GM06990 (cell line): ENCODE results near the gene IFT57.

ENCODE experiments used
- DNase-seq: peaks from one replicate; pipeline ENCODE4 v3.0.0-alpha.2; 2011; ENCODE audit not compliant: insufficient read length; ENCODE audit errors: extremely low read depth
- H3K27me3 ChIP-seq: replicated peaks from 2 replicates; pipeline ENCODE4 v1.6.0; 2011; ENCODE audit warnings: low read length; ENCODE audit not compliant: control insufficient read depth, insufficient read depth
- H3K36me3 ChIP-seq: 2 replicates; pipeline ENCODE4 v1.5.1; 2011; ENCODE audit warnings: low read length; ENCODE audit not compliant: control insufficient read depth, insufficient read depth
- H3K4me3 ChIP-seq: replicated peaks from 2 replicates; pipeline ENCODE4 v1.5.1; 2011; ENCODE audit warnings: low read depth, mild to moderate bottlenecking, control low read depth, low read length
- TF ChIP-seq, protein P1 (sequence below): IDR thresholded peaks from 2 replicates; pipeline ENCODE4 v1.5.1; 2011; ENCODE audit warnings: low read length, control low read depth, mild to moderate bottlenecking, inconsistent platforms; ENCODE audit not compliant: insufficient read depth, poor library complexity, severe bottlenecking

Gene IFT57

DNA sequence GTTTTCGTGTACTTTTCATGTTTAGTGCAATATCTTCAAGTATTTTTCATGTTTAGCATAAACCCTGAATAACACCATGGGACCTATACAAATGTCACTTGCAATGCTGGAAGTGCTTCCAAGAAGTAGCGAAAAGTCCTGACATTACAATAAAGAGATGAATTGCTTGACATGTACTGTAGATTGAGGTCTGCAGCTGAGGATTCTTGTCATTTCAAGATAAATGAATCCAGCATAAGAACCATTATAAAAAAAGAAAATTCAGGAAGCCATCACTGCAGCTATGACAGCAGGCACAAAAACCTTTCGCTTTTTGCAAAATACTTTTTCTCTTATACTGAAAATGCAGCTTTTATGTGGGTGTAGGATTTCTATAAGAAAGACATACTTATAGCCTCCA, 37.4 kb downstream of the IFT57 start:
- DNase-seq = no peak
- H3K27me3 ChIP-seq = no peaks in the 10 kb centered on the region

DNA sequence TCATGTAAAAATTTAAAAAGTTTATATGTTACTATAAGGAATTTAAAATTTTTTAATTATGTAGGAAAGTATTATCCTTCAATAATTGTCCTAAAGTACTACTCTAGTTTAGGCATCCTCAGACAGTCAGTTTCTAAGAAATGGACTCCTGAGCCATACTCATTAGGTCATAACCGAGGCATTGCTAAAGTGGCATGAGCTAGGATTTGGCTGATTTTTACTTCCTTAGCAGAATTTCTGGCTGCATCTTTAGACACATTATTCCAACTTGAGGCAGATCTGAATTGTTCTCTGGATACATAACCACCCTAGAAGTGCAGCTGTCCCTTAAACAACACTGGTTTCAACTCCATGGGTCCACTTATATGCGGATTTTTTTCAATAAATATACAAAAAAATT, 38.3 kb downstream of the IFT57 start:
- Histone ChIP-seq H3K27me3 (no peaks in the 10 kb centered on the region), H3K4me3 (no peak overlapping the region), H3K36me3 (no peaks in the 10 kb centered on the region)
- DNase-seq = no peak
- TF ChIP-seq, protein P1, sequence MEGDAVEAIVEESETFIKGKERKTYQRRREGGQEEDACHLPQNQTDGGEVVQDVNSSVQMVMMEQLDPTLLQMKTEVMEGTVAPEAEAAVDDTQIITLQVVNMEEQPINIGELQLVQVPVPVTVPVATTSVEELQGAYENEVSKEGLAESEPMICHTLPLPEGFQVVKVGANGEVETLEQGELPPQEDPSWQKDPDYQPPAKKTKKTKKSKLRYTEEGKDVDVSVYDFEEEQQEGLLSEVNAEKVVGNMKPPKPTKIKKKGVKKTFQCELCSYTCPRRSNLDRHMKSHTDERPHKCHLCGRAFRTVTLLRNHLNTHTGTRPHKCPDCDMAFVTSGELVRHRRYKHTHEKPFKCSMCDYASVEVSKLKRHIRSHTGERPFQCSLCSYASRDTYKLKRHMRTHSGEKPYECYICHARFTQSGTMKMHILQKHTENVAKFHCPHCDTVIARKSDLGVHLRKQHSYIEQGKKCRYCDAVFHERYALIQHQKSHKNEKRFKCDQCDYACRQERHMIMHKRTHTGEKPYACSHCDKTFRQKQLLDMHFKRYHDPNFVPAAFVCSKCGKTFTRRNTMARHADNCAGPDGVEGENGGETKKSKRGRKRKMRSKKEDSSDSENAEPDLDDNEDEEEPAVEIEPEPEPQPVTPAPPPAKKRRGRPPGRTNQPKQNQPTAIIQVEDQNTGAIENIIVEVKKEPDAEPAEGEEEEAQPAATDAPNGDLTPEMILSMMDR = no peak

More for the DNA sequence above, 37.4 kb downstream of the IFT57 start:
- Histone ChIP-seq H3K36me3 (peaks cover under 1% of the 10 kb centered on the region), H3K4me3 (no peak overlapping the region)
- TF ChIP-seq, protein P1 = no peak

DNA sequence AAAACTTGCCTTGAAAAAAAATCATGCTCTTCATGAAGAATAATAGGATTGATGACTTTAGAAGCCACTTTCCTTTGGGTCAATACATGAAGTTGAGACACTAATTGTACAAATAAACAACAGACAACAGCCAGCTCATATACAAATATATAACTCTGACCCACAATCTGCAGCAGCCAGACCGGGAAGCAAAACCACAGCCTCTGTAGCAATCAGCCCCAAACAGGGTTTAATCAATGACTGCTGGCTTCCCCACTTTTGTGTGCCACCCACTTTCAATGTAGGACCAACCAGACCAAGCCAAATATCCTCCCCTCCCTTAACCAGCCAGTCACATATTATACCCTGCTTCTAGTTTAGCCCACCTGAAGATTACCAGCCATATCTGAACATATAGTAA, 39.0 kb downstream of the IFT57 start:
- Histone ChIP-seq H3K4me3 (no peak overlapping the region), H3K27me3 (no peaks in the 10 kb centered on the region), H3K36me3 (no peaks in the 10 kb centered on the region)
- TF ChIP-seq, protein P1 = no peak
- DNase-seq = no peak

DNA sequence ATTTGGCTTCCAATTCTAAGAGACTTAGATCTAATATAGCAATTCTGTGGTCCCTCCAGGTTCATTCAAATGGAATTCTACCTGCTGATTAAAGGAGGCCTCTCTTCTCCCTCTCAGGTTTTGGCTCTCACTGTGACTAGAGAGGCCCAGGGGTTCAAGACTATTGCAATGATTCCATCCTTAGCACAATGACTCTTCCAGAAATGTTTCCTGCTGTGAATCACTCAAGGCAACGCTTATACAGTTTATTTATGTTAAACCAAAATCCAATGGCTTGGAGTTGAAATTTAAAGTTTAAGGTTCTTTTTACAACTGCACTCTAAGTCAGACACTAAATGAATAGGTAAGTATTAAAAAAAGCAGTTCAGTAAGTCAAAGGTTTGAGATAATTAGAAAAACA, 39.9 kb downstream of the IFT57 start:
- TF ChIP-seq, protein P1 = no peak
- H3K36me3 ChIP-seq = no peaks in the 10 kb centered on the region
- DNase-seq = no peak
- no peak overlapping the region for H3K4me3 ChIP-seq
- H3K27me3 ChIP-seq = no peaks in the 10 kb centered on the region

DNA sequence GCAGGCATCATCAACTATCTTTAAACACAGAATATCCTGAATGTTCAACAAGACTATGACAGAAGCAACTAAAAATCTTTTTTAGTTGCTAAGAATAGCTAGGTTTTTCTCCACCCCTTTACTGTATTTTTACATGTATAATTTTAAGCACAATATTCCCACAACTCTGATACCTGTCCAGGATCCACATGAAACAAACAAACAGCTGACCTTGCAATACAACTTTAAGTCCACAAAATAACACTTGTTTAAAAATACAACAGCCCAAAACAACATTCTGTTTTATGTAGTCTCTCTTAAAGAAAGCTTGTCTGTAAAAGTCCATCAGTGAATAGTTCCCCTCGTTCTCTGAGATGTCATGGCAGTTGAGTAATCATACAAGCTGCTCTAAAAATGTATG, 41.1 kb downstream of the IFT57 start:
- Histone ChIP-seq H3K4me3 (no peak overlapping the region), H3K27me3 (no peaks in the 10 kb centered on the region), H3K36me3 (no peaks in the 10 kb centered on the region)
- DNase-seq = no peak
- TF ChIP-seq, protein P1 = no peak

DNA sequence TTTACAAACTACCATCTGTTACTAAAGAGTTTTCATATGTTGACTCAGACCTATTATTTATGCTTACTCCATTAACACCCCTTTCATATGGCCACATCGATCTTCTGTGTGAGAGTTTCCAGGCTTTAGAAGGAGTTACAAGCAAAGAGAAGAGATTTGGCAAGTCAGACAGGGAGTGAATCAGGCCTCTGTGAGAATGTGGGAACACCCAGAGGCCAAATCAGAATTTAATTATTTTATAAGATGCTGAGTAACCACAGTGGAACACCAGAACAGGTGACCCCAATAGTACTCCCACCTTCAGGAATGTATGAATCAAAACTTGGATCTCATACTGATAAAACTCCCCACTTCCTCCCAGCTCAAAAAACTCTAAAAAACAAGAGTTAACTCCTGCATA, 42.0 kb downstream of the IFT57 start:
- Histone ChIP-seq H3K4me3 (no peak overlapping the region), H3K27me3 (no peaks in the 10 kb centered on the region), H3K36me3 (no peaks in the 10 kb centered on the region)
- DNase-seq = no peak
- TF ChIP-seq, protein P1 = no peak
